GM12878 (cell line): Measurements from ENCODE around the gene ZSCAN10. TPM values are rescaled to one million over a fixed set of nuclear protein-coding genes. Genes with fewer than 3 reads are reported as not detected.

ENCODE experiments used
- ATAC-seq: fragments of 200-7000 bp; cut with Tn5 transposase; 3 replicates; pipeline ENCODE4 v1.9.1; 2020; ENCODE audit warnings: mild to moderate bottlenecking, moderate library complexity
- BruUV-seq: library from RNA; stranded (reverse); fragments of 400-500 nt; replicated peaks from 2 replicates; lab custom pipeline; 2021; lab: Mats Ljungman, UMichigan
- CTCF ChIA-PET: fragments of 300-600 bp; sonication (Branson Sonifier 250); formaldehyde crosslinking; extraction: SDS; loops from one replicate; lab custom pipeline; 2021; ENCODE audit warnings: inconsistent platforms; lab: Yijun Ruan, JAX
- POLR2A ChIA-PET: fragments of 350-600 bp; formaldehyde crosslinking; extraction: SDS; loops from one replicate; lab custom pipeline; 2021; ENCODE audit warnings: inconsistent platforms; lab: Charles Lee
- RAD21 ChIA-PET: fragments of 300-600 bp; sonication (Branson Sonifier 250); formaldehyde crosslinking; loops from one replicate; lab custom pipeline; 2023; ENCODE audit warnings: antibody characterized with exemption; ENCODE audit not compliant: unreplicated experiment; lab: Charles Lee
- SMC1A ChIA-PET: fragments of 300-600 bp; sonication (Branson Sonifier 250); formaldehyde crosslinking; loops from one replicate; lab custom pipeline; 2023; ENCODE audit not compliant: unreplicated experiment, uncharacterized antibody; lab: Charles Lee
- DNase-seq: peaks from one replicate; pipeline ENCODE4 v3.0.0-alpha.2; 2011; ENCODE audit warnings: low read depth, low spot score
- FAIRE-seq: peaks from 3 replicates; lab custom pipeline; 2011; peaks lifted over from hg19 to GRCh38; lab: Jason Lieb, UNC
- H2AFZ ChIP-seq: 2 replicates; pipeline ENCODE4 v1.6.0; 2011; ENCODE audit warnings: low read depth, low read length, control low read depth; ENCODE audit not compliant: control insufficient read depth
- H3K27ac ChIP-seq: 2 replicates; pipeline ENCODE4 v1.5.1; 2011; ENCODE audit warnings: control low read depth; ENCODE audit not compliant: control insufficient read depth, insufficient read depth
- H3K27me3 ChIP-seq, 2 experiments: replicated peaks in 1 of 2; 2 replicates each; pipeline versions ENCODE4 v1.6.0 to v1.6.1; 2011; ENCODE audit warnings: low read length in 1 of 2; ENCODE audit not compliant: control insufficient read depth in 2 of 2, insufficient read depth in 2 of 2
- H3K36me3 ChIP-seq, 2 experiments: 2 replicates each; pipeline ENCODE4 v1.5.1; 2011; ENCODE audit warnings: low read length in 1 of 2; ENCODE audit not compliant: control insufficient read depth in 2 of 2, insufficient read depth in 2 of 2
- H3K4me1 ChIP-seq: 2 replicates; pipeline ENCODE4 v1.6.1; 2011; ENCODE audit warnings: mild to moderate bottlenecking, low read length, moderate library complexity, mixed read lengths; ENCODE audit not compliant: control insufficient read depth, insufficient read depth
- H3K4me2 ChIP-seq: 2 replicates; pipeline ENCODE4 v1.6.0; 2011; ENCODE audit warnings: control low read depth; ENCODE audit not compliant: control insufficient read depth, insufficient read depth
- H3K4me3 ChIP-seq: fragments of 200-600 bp; sonication (generic); 2 replicates; pipeline ENCODE4 v1.5.1; 2016
- H3K79me2 ChIP-seq: 2 replicates; pipeline ENCODE4 v1.6.0; 2011; ENCODE audit warnings: low read length; ENCODE audit not compliant: control insufficient read depth, insufficient read depth
- H3K9ac ChIP-seq: 2 replicates; pipeline ENCODE4 v1.8.0; 2011; ENCODE audit warnings: low read length, control low read depth, mixed read lengths; ENCODE audit not compliant: control insufficient read depth, insufficient read depth
- H3K9me3 ChIP-seq: replicated peaks from 3 replicates; pipeline ENCODE4 v1.5.1; 2011; ENCODE audit warnings: mild to moderate bottlenecking, low read length; ENCODE audit not compliant: control insufficient read depth, insufficient read depth
- H4K20me1 ChIP-seq: 2 replicates; pipeline ENCODE4 v1.6.0; 2011; ENCODE audit not compliant: control insufficient read depth, insufficient read depth
- BCL11A ChIP-seq: IDR thresholded peaks from 2 replicates; pipeline ENCODE4 v1.6.1; 2011; ENCODE audit warnings: low read depth, low read length
- GABPA ChIP-seq: IDR thresholded peaks from 2 replicates; pipeline ENCODE4 v1.6.1; 2014; ENCODE audit warnings: antibody characterized with exemption, low read depth, mild to moderate bottlenecking, inconsistent platforms
- KLF5 ChIP-seq: fragments of 450-650 bp; IDR thresholded peaks from 2 replicates; pipeline ENCODE4 v1.6.1; 2014; ENCODE audit warnings: mild to moderate bottlenecking; ENCODE audit not compliant: partially characterized antibody
- MEF2B ChIP-seq: fragments of 450-650 bp; IDR thresholded peaks from 2 replicates; pipeline ENCODE4 v1.6.1; 2018; ENCODE audit warnings: mild to moderate bottlenecking, moderate library complexity; ENCODE audit not compliant: partially characterized antibody, poor library complexity, severe bottlenecking
- NR2C1 ChIP-seq: fragments of 450-650 bp; IDR thresholded peaks from 2 replicates; pipeline ENCODE4 v1.6.1; 2017; ENCODE audit warnings: antibody characterized with exemption, mild to moderate bottlenecking, moderate library complexity
- POLR2AphosphoS2 ChIP-seq: IDR thresholded peaks from 2 replicates; pipeline ENCODE4 v1.6.1; 2011; ENCODE audit warnings: low read depth, mild to moderate bottlenecking, low read length, improper control_type of control experiment, moderate library complexity
- TCF3 ChIP-seq: IDR thresholded peaks from 2 replicates; pipeline ENCODE4 v1.6.1; 2012; ENCODE audit warnings: low read depth, mild to moderate bottlenecking, low read length, borderline replicate concordance; ENCODE audit not compliant: insufficient read depth
- ZSCAN29 ChIP-seq: fragments of 450-650 bp; IDR thresholded peaks from 2 replicates; pipeline ENCODE4 v1.6.1; 2017; ENCODE audit warnings: mild to moderate bottlenecking, moderate library complexity
- WGBS: methylation state at CpG from one replicate; pipeline ENCODE4 v1.1.6; 2016; ENCODE audit warnings: low lambda C conversion rate; ENCODE audit not compliant: insufficient replicate concordance, insufficient coverage; ENCODE audit errors: missing lambda C conversion rate; 5-methylcytosine and 5-hydroxymethylcytosine counted together
- in situ Hi-C: fragments of 300-500 bp; cut with MboI; formaldehyde crosslinking; loops from 9 replicates; pipeline ENCODE4 v1.14.3; 2018; ENCODE audit warnings: mixed read lengths
- intact Hi-C: fragments of 100-400 bp; cut with micrococcal nuclease; formaldehyde crosslinking; loops from one replicate; pipeline ENCODE4 v1.14.2; 2022; ENCODE audit not compliant: unreplicated experiment
- polyA plus RNA-seq, 11 experiments: library from polyadenylated mRNA; depleted of rRNA in 4 of 11; unstranded in 6 of 11; stranded (reverse) in 5 of 11; fragments of >200 nt; fragmentation: Nextera tagmentation in 4 of 11; fragmentation: Illumina TruSeq in 1 of 11; extraction: Ambion mirVana in 4 of 11; extraction: Trizol in 1 of 11; gene quantifications; 1 replicate in 1 of 11; 2 replicates in 10 of 11; pipeline versions ENCODE4 v1.2.1 to v1.2.3, GENCODE V29; 2011 to 2016; ENCODE audit warnings: inconsistent platforms in 2 of 11, missing spikeins in 2 of 11, low read depth in 1 of 11
- total RNA-seq, 4 experiments: library from RNA; depleted of rRNA in 3 of 4; stranded (reverse); fragments of >200 nt in 3 of 4; fragmentation: Illumina TruSeq in 1 of 4; extraction: Trizol in 1 of 4; gene quantifications; 2 replicates each; pipeline versions ENCODE4 v1.2.1 to v1.2.3, GENCODE V29; 2013 to 2021

The ZSCAN10 gene
- total and polyA plus RNA-seq, 10 of the 15 experiments (the other 5 are each of a cell fraction or from before 2014, with no cell fraction given): 0.06 to 0.33 TPM; not detected in 8

- RAD21 ChIA-PET: interaction anchor here (0.5 kb wide), 1 partner anchor 349 kb away, joined by 3 read pairs; no protein-coding TSS in a partner anchor
- no peak overlapping the region for H3K27ac ChIP-seq
- POLR2A ChIA-PET: interaction anchor here (1.4 kb wide), 1 partner anchor 9 kb away, joined by 3 read pairs; no protein-coding TSS in a partner anchor
- no peak overlapping the region for H2AFZ ChIP-seq
- intact Hi-C loops: no loop called here
- no peak for FAIRE-seq
- SMC1A ChIA-PET: interaction anchor here (0.5 kb wide), 1 partner anchor 18 kb away, joined by 3 read pairs; no protein-coding TSS in a partner anchor
- no peaks in the 10 kb centered on the region for H3K27me3 ChIP-seq
- no peak overlapping the region for H3K4me2 ChIP-seq
- no peaks in the 10 kb centered on the region for H3K9me3 ChIP-seq
- TF ChIP-seq NR2C1: no peak
- no peak for TF ChIP-seq TCF3
- TF ChIP-seq ZSCAN29: no peak
- TF ChIP-seq, all 136 proteins: peak for 0
- Histone ChIP-seq H4K20me1 (no peaks in the 10 kb centered on the region), H3K79me2 (no peaks in the 10 kb centered on the region), H3K9ac (no peak overlapping the region), H3K36me3 (no peaks in the 10 kb centered on the region), H3K4me1 (no peaks in the 10 kb centered on the region), H3K4me3 (no peak overlapping the region)
- BruUV-seq: no TSS peak
- in situ Hi-C loops: no loop called here
- ATAC-seq (no peak), DNase-seq (no peak)
- WGBS: 82% methylated on average over 71 of the region's 71 CpGs
- CTCF ChIA-PET: interaction anchor here (1.1 to 21.2 kb wide), 3 partner anchors 14 to 40 kb away, joined by 3 to 396 read pairs (median 5); no protein-coding TSS in a partner anchor
Measured at GRCh38 chr16:3088925-3089716, 10.0 kb downstream of the ZSCAN10 start.

GRCh38 chr16:3088450-3088849 lies 10.6 kb downstream of the ZSCAN10 start:
- Histone ChIP-seq H3K4me3 (no peak overlapping the region), H3K9ac (no peak overlapping the region), H4K20me1 (no peaks in the 10 kb centered on the region), H3K36me3 (no peaks in the 10 kb centered on the region), H2AFZ (no peak overlapping the region), H3K4me2 (no peak overlapping the region), H3K4me1 (no peaks in the 10 kb centered on the region), H3K9me3 (no peaks in the 10 kb centered on the region), H3K27ac (no peak overlapping the region), H3K27me3 (no peaks in the 10 kb centered on the region), H3K79me2 (no peaks in the 10 kb centered on the region)
- POLR2A ChIA-PET: interaction anchor here (1.4 kb wide), 1 partner anchor 9 kb away, joined by 3 read pairs; no protein-coding TSS in a partner anchor
- FAIRE-seq (no peak), DNase-seq (no peak), ATAC-seq (no peak)
- WGBS: 47% methylated on average over 7 of the region's 7 CpGs
- in situ Hi-C loops: no loop called here
- BruUV-seq: no TSS peak
- intact Hi-C loops: no loop called here
- SMC1A ChIA-PET: interaction anchor here (0.5 kb wide), 1 partner anchor 17 kb away, joined by 3 read pairs; no protein-coding TSS in a partner anchor
- RAD21 ChIA-PET: interaction anchor here (0.5 kb wide), 1 partner anchor 349 kb away, joined by 3 read pairs; no protein-coding TSS in a partner anchor
- CTCF ChIA-PET: interaction anchor here (1.1 to 21.2 kb wide), 3 partner anchors 14 to 40 kb away, joined by 3 to 396 read pairs (median 5); no protein-coding TSS in a partner anchor
- TF ChIP-seq MEF2B (no peak), GABPA (no peak), KLF5 (no peak), POLR2AphosphoS2 (no peak), BCL11A (no peak), ZSCAN29 (no peak)
